ENCODE data around the gene CAPRIN1.

Gene CAPRIN1

DNA sequence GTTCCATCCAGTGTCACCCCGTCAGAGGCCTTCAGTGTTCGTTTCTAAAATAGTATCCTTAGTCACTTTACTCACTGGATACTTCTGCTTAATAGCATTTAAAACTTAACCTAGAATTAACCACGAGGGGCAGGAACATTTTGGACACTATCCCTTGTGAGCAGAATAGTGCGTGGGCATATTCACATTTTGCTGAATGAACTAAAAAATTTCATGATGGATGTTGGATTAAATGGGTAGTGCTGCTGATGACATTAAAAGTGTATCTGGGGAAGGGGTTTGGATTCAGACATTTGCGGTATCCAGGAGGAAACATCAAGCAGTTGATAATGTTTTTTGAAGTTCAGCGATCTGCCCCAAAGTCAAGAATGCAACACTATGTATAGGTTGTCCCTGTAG lies 53.1 kb downstream of the CAPRIN1 start:
- TF ChIP-seq, protein P1, sequence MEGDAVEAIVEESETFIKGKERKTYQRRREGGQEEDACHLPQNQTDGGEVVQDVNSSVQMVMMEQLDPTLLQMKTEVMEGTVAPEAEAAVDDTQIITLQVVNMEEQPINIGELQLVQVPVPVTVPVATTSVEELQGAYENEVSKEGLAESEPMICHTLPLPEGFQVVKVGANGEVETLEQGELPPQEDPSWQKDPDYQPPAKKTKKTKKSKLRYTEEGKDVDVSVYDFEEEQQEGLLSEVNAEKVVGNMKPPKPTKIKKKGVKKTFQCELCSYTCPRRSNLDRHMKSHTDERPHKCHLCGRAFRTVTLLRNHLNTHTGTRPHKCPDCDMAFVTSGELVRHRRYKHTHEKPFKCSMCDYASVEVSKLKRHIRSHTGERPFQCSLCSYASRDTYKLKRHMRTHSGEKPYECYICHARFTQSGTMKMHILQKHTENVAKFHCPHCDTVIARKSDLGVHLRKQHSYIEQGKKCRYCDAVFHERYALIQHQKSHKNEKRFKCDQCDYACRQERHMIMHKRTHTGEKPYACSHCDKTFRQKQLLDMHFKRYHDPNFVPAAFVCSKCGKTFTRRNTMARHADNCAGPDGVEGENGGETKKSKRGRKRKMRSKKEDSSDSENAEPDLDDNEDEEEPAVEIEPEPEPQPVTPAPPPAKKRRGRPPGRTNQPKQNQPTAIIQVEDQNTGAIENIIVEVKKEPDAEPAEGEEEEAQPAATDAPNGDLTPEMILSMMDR (IDR thresholded peaks at IDR 0.05; ENCODE audit: extremely low read depth, missing control alignments), result no peak
- DNase-seq (ENCODE audit: low spot score), result no peak

GRCh38 chr11:34105079-34105956 lies 53.8 kb downstream of the CAPRIN1 start, which contains the start of gene NAT10:
NAT10 (plus strand) TSS chr11:34105629; CDS start chr11:34108226, 2,597 bp downstream.
- TF ChIP-seq, protein P1 (IDR thresholded peaks at IDR 0.05; ENCODE audit: extremely low read depth, missing control alignments), result no peak
- DNase-seq (ENCODE audit: low spot score), result peak; percentile 90

- TF ChIP-seq, protein P1 (IDR thresholded peaks at IDR 0.05; ENCODE audit: extremely low read depth, missing control alignments), result no peak
- DNase-seq (ENCODE audit: low spot score), result no peak
These were observed 54.5 kb downstream of the CAPRIN1 start for GRCh38 chr11:34105957-34106504.

DNA sequence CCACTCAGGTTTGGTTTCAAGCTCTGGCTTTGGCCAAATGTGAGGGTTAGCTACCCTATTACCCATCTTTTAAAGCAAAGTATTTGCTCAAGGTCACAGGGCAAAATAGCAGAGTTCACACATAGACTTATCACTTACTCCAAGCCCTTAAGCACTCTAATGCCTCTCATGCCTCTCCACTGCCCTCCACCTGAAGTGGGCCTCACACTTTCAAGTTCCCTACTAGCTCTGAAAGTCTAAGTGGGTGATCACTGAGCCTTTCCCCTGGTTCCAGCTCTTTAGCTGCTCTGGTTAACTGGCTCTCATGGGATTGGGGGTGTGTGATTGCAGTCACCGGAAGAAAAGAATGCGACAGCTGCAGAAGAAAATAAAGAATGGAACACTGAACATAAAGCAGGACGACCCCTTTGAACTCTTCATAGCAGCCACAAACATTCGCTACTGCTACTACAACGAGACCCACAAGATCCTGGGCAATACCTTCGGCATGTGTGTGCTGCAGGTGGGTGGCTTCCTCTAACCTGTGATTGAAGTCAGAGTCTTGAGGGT lies 60.3 kb downstream of the CAPRIN1 start:
- TF ChIP-seq, protein P1 (IDR thresholded peaks at IDR 0.05; ENCODE audit: extremely low read depth, missing control alignments), result no peak
- no peak for DNase-seq (ENCODE audit: low spot score)

- DNase-seq (ENCODE audit: low spot score), result no peak
- TF ChIP-seq, protein P1 (IDR thresholded peaks at IDR 0.05; ENCODE audit: extremely low read depth, missing control alignments), result no peak
These were observed 62.5 kb downstream of the CAPRIN1 start for GRCh38 chr11:34114014-34114413.

DNA sequence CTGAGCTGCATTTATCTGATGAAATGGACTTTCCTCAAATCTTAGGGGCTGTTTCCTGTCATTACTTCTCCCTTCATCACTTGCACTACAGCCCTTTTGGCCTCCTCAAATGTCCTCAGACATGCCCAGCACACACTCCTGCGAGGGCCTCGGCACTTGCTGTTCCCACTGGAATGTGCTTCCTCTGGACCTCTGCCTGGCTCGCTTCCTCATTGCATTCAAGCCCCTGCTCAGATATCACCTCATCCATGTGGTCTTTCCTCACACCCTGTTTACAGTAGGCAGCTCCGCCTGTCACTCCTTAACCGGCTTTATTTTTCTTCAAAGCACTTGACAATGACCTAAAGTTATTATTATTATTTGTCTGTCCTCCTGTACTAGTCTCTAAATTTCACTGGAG lies 62.9 kb downstream of the CAPRIN1 start:
- TF ChIP-seq, protein P1 (IDR thresholded peaks at IDR 0.05; ENCODE audit: extremely low read depth, missing control alignments), result no peak
- DNase-seq (ENCODE audit: low spot score), result no peak

DNA sequence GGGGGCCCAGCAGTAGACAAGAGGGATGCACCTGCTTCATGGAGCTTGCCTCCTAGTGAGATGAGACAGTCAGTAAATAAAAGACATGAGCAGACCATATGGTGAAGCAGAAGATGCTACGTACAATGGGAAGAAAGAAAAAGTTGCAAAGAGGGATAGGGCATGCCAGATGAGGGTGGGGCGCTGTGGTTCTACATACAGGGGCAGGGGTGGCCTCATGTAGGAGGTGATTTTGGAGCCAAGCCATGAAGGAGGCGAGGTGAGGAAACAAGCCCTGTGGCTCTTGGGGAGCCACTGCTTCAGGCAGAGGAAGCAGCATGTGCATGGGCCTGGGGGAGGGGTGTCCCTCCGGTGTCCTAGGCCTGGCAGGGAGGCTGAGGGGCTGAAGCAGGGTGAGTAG lies 69.1 kb downstream of the CAPRIN1 start:
- no peak for DNase-seq (ENCODE audit: low spot score)
- TF ChIP-seq, protein P1 (IDR thresholded peaks at IDR 0.05; ENCODE audit: extremely low read depth, missing control alignments), result no peak
